Suprapubic skin (tissue), 4 donors: ENCODE data around the gene SCYL1.

ENCODE experiments used
- EP300 ChIP-seq: sonication (generic); formaldehyde crosslinking; IDR thresholded peaks from one replicate; pipeline ENCODE4 v1.6.1; 2017; ENCODE audit warnings: antibody characterized with exemption
- POLR2A ChIP-seq, 2 donors: fragments of 450-650 bp; IDR thresholded peaks; one replicate each; pipeline ENCODE4 v1.6.1; 2017; ENCODE audit warnings: antibody characterized with exemption in 2 of 2, mild to moderate bottlenecking in 2 of 2, moderate library complexity in 2 of 2
- POLR2AphosphoS5 ChIP-seq, 3 donors: sonication (generic); formaldehyde crosslinking; IDR thresholded peaks; one replicate each; pipeline ENCODE4 v1.6.1; 2017; ENCODE audit warnings: antibody characterized with exemption in 3 of 3
- TF ChIP-seq, protein P1 (sequence below), 2 donors: fragments of 200-600 bp in 1 of 2; fragments of 450-650 bp in 1 of 2; sonication (generic) in 1 of 2; IDR thresholded peaks; one replicate each; pipeline ENCODE4 v1.5.1; 2016 to 2019; ENCODE audit warnings: antibody characterized with exemption in 2 of 2, mild to moderate bottlenecking in 1 of 2, moderate library complexity in 1 of 2

DNA sequence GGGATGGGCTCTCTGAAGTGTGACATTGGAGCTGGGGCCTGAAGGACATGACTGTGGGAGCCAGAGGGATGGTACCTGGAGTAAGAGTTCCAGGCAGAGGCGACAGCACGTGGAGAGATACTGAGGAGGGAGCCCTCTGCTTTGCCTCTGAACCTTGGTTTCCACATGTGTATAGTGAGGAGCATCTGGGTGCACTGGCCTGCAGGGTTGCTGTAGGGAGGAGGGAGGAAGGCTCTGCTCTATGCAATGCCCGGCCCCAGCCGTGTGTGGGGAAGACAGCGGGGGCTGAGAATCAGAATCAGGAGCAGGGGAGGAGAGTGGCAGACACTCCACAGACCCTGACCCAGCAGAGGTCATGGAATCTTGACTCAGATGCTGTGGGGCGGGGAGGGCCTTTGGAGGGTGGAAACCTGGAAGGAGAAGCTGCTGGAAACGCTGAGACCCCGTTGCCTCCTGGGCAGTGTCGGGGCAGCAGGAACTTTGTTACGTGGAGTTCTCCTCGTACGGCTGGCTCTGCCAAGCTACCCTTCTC, 4.0 kb downstream of the SCYL1 start:
- TF ChIP-seq EP300 = no peak
- TF ChIP-seq, protein P1, sequence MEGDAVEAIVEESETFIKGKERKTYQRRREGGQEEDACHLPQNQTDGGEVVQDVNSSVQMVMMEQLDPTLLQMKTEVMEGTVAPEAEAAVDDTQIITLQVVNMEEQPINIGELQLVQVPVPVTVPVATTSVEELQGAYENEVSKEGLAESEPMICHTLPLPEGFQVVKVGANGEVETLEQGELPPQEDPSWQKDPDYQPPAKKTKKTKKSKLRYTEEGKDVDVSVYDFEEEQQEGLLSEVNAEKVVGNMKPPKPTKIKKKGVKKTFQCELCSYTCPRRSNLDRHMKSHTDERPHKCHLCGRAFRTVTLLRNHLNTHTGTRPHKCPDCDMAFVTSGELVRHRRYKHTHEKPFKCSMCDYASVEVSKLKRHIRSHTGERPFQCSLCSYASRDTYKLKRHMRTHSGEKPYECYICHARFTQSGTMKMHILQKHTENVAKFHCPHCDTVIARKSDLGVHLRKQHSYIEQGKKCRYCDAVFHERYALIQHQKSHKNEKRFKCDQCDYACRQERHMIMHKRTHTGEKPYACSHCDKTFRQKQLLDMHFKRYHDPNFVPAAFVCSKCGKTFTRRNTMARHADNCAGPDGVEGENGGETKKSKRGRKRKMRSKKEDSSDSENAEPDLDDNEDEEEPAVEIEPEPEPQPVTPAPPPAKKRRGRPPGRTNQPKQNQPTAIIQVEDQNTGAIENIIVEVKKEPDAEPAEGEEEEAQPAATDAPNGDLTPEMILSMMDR (IDR thresholded peaks at IDR 0.05) = no peak
- no peak for TF ChIP-seq POLR2A (IDR thresholded peaks at IDR 0.05)
- TF ChIP-seq POLR2AphosphoS5 (IDR thresholded peaks at IDR 0.05) = no peak
